HepG2 (cell line): ENCODE results near the gene ARFIP2. TPM values are rescaled to one million over a fixed set of nuclear protein-coding genes. Genes with fewer than 3 reads are reported as not detected.
A peak's percentile ranks its signal among the peaks of the same experiment; 100 is the strongest.

Experiments
- ARID3A ChIP-seq: IDR thresholded peaks from 2 replicates; pipeline ENCODE4 v1.6.1; 2012; ENCODE audit warnings: low read depth, low read length, improper control_type of control experiment
- ARNTL ChIP-seq: sonication (generic); formaldehyde crosslinking; IDR thresholded peaks from 2 replicates; pipeline ENCODE4 v1.4.0; 2020; ENCODE audit warnings: mild to moderate bottlenecking, missing genetic modification reagents
- CBX5 ChIP-seq: sonication (generic); formaldehyde crosslinking; IDR thresholded peaks from 2 replicates; pipeline ENCODE4 v1.4.0; 2020; ENCODE audit warnings: missing genetic modification reagents, borderline replicate concordance
- CEBPG ChIP-seq: IDR thresholded peaks from 2 replicates; pipeline ENCODE4 v1.6.1; 2016
- CREM ChIP-seq, 2 experiments: sonication (generic) in 1 of 2; formaldehyde crosslinking in 1 of 2; IDR thresholded peaks; 2 replicates each; pipeline versions ENCODE4 v1.4.0 to v1.6.1; 2016 to 2020; ENCODE audit warnings: antibody characterized with exemption in 1 of 2, mild to moderate bottlenecking in 1 of 2, missing genetic modification reagents in 1 of 2
- E2F2 ChIP-seq: sonication (generic); formaldehyde crosslinking; IDR thresholded peaks from 2 replicates; pipeline ENCODE4 v1.4.0; 2020; ENCODE audit warnings: missing genetic modification reagents, borderline replicate concordance
- HMGA1 ChIP-seq: sonication (generic); formaldehyde crosslinking; conservative IDR thresholded peaks from 2 replicates; pipeline ENCODE4 v1.4.0; 2020; ENCODE audit warnings: missing genetic modification reagents
- HNRNPK ChIP-seq: fragments of 200-400 bp; formaldehyde crosslinking; IDR thresholded peaks from 2 replicates; pipeline ENCODE4 v1.6.1; 2018; ENCODE audit warnings: low read length, low read depth, moderate library complexity, mild to moderate bottlenecking; ENCODE audit not compliant: poor library complexity, severe bottlenecking
- NFIC ChIP-seq: IDR thresholded peaks from 2 replicates; pipeline ENCODE4 v1.6.1; 2012; ENCODE audit warnings: mild to moderate bottlenecking, low read length, inconsistent platforms
- RBFOX2 ChIP-seq: fragments of 200-400 bp; formaldehyde crosslinking; IDR thresholded peaks from 2 replicates; pipeline ENCODE4 v1.6.1; 2017; ENCODE audit warnings: low read depth, mild to moderate bottlenecking, low read length
- SP5 ChIP-seq: IDR thresholded peaks from 2 replicates; pipeline ENCODE4 v1.6.1; 2016; ENCODE audit warnings: low read depth, borderline replicate concordance
- TGIF2 ChIP-seq: IDR thresholded peaks from 2 replicates; pipeline ENCODE4 v1.6.1; 2016; ENCODE audit warnings: control low read depth, missing compliant biosample characterization
- TRIM24 ChIP-seq: sonication (generic); formaldehyde crosslinking; IDR thresholded peaks from 2 replicates; pipeline ENCODE4 v1.8.0; 2022; ENCODE audit warnings: mild to moderate bottlenecking, missing genetic modification reagents
- ZNF101 ChIP-seq: sonication (generic); formaldehyde crosslinking; IDR thresholded peaks from 2 replicates; pipeline ENCODE4 v1.4.0; 2020; ENCODE audit warnings: mild to moderate bottlenecking, low read depth, missing genetic modification reagents, borderline replicate concordance
- ZNF17 ChIP-seq: sonication (generic); formaldehyde crosslinking; IDR thresholded peaks from 2 replicates; pipeline ENCODE4 v1.5.0; 2020; ENCODE audit warnings: mild to moderate bottlenecking, missing genetic modification reagents
- ZNF44 ChIP-seq: sonication (generic); formaldehyde crosslinking; IDR thresholded peaks from 2 replicates; pipeline ENCODE4 v1.5.1; 2020; ENCODE audit warnings: mild to moderate bottlenecking, missing genetic modification reagents
- ZNF564 ChIP-seq: sonication (generic); formaldehyde crosslinking; IDR thresholded peaks from 2 replicates; pipeline ENCODE4 v1.8.1; 2023; ENCODE audit warnings: mild to moderate bottlenecking, missing genetic modification reagents
- ZNF589 ChIP-seq: sonication (generic); formaldehyde crosslinking; conservative IDR thresholded peaks from 2 replicates; pipeline ENCODE4 v1.8.0; 2022; ENCODE audit warnings: mild to moderate bottlenecking, moderate library complexity, missing genetic modification reagents
- ZNF710 ChIP-seq: sonication (generic); formaldehyde crosslinking; IDR thresholded peaks from 2 replicates; pipeline ENCODE4 v1.5.0; 2020; ENCODE audit warnings: mild to moderate bottlenecking, missing genetic modification reagents, borderline replicate concordance
- ZNF746 ChIP-seq: sonication (generic); formaldehyde crosslinking; IDR thresholded peaks from 2 replicates; pipeline ENCODE4 v1.8.0; 2022; ENCODE audit warnings: mild to moderate bottlenecking, missing genetic modification reagents
- polyA plus RNA-seq, 8 experiments: library from polyadenylated mRNA; depleted of rRNA in 3 of 8; stranded (reverse) in 7 of 8; unstranded in 1 of 8; fragments of >200 nt; fragmentation: Illumina TruSeq in 4 of 8; extraction: Trizol in 4 of 8; gene quantifications; 2 replicates each; pipeline versions ENCODE4 v1.2.1 to v1.2.3, GENCODE V29; 2011 to 2016; ENCODE audit warnings: low read depth in 4 of 8, missing spikeins in 1 of 8, mixed read lengths in 1 of 8; ENCODE audit not compliant: insufficient read depth in 1 of 8
- total RNA-seq, 5 experiments: library from RNA; depleted of rRNA; stranded (reverse); fragments of >200 nt; fragmentation: Illumina TruSeq; extraction: Trizol; gene quantifications; 2 replicates each; pipeline ENCODE4 v1.2.3, GENCODE V29; 2016; ENCODE audit warnings: low read depth in 1 of 5
- TF ChIP-seq, protein P1 (sequence below): sonication (generic); formaldehyde crosslinking; IDR thresholded peaks from 2 replicates; pipeline ENCODE4 v1.4.0; 2020; ENCODE audit warnings: missing genetic modification reagents; ENCODE audit errors: not compliant biosample characterization
- TF ChIP-seq, protein P2 (sequence below): sonication (generic); formaldehyde crosslinking; IDR thresholded peaks from 2 replicates; pipeline ENCODE4 v1.8.1; 2023; ENCODE audit warnings: missing genetic modification reagents, mild to moderate bottlenecking, borderline replicate concordance

ARFIP2 gene
- total and polyA plus RNA-seq, 2 of the 13 experiments (the other 11 are each of a cell fraction or from before 2014, with no cell fraction given) = 56.6 to 60.2 TPM

- TF ChIP-seq SP5 (CRISPR knock-in tag) = 0 out of 2 replicates have a peak, but pooled peaks have one; percentile 36
- TF ChIP-seq, protein P1, sequence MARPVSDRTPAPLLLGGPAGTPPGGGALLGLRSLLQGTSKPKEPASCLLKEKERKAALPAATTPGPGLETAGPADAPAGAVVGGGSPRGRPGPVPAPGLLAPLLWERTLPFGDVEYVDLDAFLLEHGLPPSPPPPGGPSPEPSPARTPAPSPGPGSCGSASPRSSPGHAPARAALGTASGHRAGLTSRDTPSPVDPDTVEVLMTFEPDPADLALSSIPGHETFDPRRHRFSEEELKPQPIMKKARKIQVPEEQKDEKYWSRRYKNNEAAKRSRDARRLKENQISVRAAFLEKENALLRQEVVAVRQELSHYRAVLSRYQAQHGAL (CRISPR knock-in tag) = no peak
- peak; percentile 11; the same call in 1 of the 2 replicates for TF ChIP-seq CBX5 (CRISPR knock-in tag)
- TF ChIP-seq ZNF746 (CRISPR knock-in tag) = no peak
- no peak for TF ChIP-seq E2F2 (CRISPR knock-in tag)
- no peak for TF ChIP-seq ZNF564 (CRISPR knock-in tag)
- TF ChIP-seq RBFOX2 = peak; percentile 91
- 0 out of 2 replicates have a peak, but pooled peaks have one; percentile 35 for TF ChIP-seq ZNF710
- no peak for TF ChIP-seq CEBPG
- TF ChIP-seq ARNTL = no peak
- TF ChIP-seq ZNF44 = no peak
- TF ChIP-seq ZNF101 (CRISPR knock-in tag) = no peak
- TF ChIP-seq CREM (IDR thresholded peaks at IDR 0.05) = peak; percentile 99
- peak; percentile 84 for TF ChIP-seq CREM (CRISPR knock-in tag; IDR thresholded peaks at IDR 0.05)
- TF ChIP-seq ZNF589 (CRISPR knock-in tag) = peak; percentile 67
- TF ChIP-seq TRIM24 (CRISPR knock-in tag) = no peak
- no peak for TF ChIP-seq ZNF17 (CRISPR knock-in tag)
- no peak; the same call in 1 of the 2 replicates for TF ChIP-seq TGIF2 (CRISPR knock-in tag)
- no peak for TF ChIP-seq NFIC
- TF ChIP-seq, protein P2, sequence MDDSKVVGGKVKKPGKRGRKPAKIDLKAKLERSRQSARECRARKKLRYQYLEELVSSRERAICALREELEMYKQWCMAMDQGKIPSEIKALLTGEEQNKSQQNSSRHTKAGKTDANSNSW (CRISPR knock-in tag) = 0 out of 2 replicates have a peak, but pooled peaks have one; percentile 85
- no peak for TF ChIP-seq HNRNPK
- TF ChIP-seq HMGA1 (CRISPR knock-in tag) = no peak
- TF ChIP-seq ARID3A = peak; percentile 15; the same call in 1 of the 2 replicates
Observed at GRCh38 chr11:6481012-6481923, at the start of gene ARFIP2, which contains the start of gene TIMM10B (continued).
